ENCODE measurements around the gene PACS2.

DNA sequence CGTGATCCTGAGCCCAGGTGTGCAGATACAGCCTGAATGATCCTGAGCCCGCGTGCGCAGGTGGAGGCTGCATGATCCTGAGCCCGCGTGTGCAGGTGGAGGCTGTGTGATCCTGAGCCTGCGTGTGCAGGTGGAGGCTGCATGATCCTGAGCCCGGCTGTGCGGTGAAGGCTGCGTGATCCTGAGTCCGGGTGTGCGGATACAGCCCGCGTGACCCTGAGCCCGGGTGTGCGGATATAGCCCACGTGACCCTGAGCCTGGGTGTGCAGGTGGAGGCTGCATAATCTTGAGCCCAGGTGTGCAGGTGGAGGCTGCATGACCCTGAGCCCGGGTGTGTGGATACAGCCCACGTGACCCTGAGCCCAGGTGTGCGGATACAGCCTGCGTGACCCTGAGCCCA is 34.0 kb upstream of the PACS2 start:
- TF ChIP-seq, protein P1, sequence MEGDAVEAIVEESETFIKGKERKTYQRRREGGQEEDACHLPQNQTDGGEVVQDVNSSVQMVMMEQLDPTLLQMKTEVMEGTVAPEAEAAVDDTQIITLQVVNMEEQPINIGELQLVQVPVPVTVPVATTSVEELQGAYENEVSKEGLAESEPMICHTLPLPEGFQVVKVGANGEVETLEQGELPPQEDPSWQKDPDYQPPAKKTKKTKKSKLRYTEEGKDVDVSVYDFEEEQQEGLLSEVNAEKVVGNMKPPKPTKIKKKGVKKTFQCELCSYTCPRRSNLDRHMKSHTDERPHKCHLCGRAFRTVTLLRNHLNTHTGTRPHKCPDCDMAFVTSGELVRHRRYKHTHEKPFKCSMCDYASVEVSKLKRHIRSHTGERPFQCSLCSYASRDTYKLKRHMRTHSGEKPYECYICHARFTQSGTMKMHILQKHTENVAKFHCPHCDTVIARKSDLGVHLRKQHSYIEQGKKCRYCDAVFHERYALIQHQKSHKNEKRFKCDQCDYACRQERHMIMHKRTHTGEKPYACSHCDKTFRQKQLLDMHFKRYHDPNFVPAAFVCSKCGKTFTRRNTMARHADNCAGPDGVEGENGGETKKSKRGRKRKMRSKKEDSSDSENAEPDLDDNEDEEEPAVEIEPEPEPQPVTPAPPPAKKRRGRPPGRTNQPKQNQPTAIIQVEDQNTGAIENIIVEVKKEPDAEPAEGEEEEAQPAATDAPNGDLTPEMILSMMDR (IDR thresholded peaks at IDR 0.05), result no peak
- no peak for TF ChIP-seq POLR2A (IDR thresholded peaks at IDR 0.05)
- no peak for TF ChIP-seq POLR2AphosphoS5 (IDR thresholded peaks at IDR 0.05)
- TF ChIP-seq EP300 (IDR thresholded peaks at IDR 0.05), result no peak
